ENCODE data around the gene LGALS4. TPM values are rescaled to one million over a fixed set of nuclear protein-coding genes. Genes with fewer than 3 reads are reported as not detected.

Gene LGALS4
- total RNA-seq, 1 donor from 2014 or later: 2.7 TPM

- DNase-seq (ENCODE audit: low spot score, unreplicated experiment): no peak
- Mint-ChIP-seq H3K27me3 (no peaks in the 10 kb centered on the region), H3K27ac (no peak overlapping the region), H3K9me3 (ENCODE audit: low read depth) (no peaks in the 10 kb centered on the region), H3K4me3 (ENCODE audit: low read depth) (no peak overlapping the region), H3K4me1 (ENCODE audit: low read depth) (peaks cover 8% of the 10 kb centered on the region), H3K36me3 (ENCODE audit: insufficient read depth) (no peaks in the 10 kb centered on the region)
- TF ChIP-seq, protein P1, sequence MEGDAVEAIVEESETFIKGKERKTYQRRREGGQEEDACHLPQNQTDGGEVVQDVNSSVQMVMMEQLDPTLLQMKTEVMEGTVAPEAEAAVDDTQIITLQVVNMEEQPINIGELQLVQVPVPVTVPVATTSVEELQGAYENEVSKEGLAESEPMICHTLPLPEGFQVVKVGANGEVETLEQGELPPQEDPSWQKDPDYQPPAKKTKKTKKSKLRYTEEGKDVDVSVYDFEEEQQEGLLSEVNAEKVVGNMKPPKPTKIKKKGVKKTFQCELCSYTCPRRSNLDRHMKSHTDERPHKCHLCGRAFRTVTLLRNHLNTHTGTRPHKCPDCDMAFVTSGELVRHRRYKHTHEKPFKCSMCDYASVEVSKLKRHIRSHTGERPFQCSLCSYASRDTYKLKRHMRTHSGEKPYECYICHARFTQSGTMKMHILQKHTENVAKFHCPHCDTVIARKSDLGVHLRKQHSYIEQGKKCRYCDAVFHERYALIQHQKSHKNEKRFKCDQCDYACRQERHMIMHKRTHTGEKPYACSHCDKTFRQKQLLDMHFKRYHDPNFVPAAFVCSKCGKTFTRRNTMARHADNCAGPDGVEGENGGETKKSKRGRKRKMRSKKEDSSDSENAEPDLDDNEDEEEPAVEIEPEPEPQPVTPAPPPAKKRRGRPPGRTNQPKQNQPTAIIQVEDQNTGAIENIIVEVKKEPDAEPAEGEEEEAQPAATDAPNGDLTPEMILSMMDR (IDR thresholded peaks at IDR 0.05; ENCODE audit: unreplicated experiment): no peak
These were observed 6.4 kb downstream of the LGALS4 start for GRCh38 chr19:38806371-38806770.

DNA sequence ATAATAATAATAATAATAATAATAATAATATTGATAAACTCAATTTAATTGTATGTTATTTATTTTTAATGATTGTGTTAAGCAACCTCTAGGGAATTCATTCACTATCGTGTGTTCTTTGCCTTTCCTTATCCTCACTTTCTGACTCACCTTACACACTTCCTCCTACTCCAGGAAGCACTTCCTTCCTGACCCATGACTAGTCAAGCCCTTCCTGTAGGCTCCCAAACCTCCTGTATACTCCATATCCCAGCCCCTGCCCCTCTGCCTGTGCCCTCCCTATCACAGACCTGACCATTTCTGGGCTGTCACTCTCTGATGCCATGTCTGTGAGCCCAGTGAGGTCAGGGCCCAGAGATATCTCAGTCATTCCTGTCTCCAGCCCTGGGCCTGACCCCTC, 7.6 kb downstream of the LGALS4 start:
- no peaks in the 10 kb centered on the region for H3K36me3 Mint-ChIP-seq (ENCODE audit: insufficient read depth)
- TF ChIP-seq, protein P1 (IDR thresholded peaks at IDR 0.05; ENCODE audit: unreplicated experiment): no peak
- peaks cover 8% of the 10 kb centered on the region for H3K4me1 Mint-ChIP-seq (ENCODE audit: low read depth)
- H3K9me3 Mint-ChIP-seq (ENCODE audit: low read depth): no peaks in the 10 kb centered on the region
- H3K27ac Mint-ChIP-seq: no peak overlapping the region
- H3K4me3 Mint-ChIP-seq (ENCODE audit: low read depth): no peak overlapping the region
- no peak for DNase-seq (ENCODE audit: low spot score, unreplicated experiment)
- H3K27me3 Mint-ChIP-seq: no peaks in the 10 kb centered on the region

DNA sequence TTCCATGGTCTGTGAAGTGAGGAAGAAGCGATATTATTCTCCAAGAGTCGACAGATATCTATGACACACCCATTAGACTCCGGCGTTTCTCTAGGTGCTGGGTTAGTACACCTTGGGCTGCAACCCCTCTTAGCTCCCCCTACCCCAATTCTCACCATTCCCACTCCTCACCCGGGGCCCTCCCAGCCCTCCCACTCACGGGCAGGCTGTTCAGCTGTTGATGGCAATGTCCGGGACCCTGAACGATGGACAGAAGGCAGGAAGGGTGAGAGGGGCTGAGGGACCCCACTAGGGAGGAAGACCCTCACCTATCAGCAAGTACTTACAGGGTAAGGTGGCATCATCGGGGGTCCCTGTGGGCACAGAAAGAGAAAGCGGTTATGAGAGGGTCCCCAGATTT, 9.2 kb downstream of the LGALS4 start:
- Mint-ChIP-seq H3K27me3 (no peaks in the 10 kb centered on the region), H3K4me3 (ENCODE audit: low read depth) (no peak overlapping the region), H3K27ac (no peak overlapping the region), H3K9me3 (ENCODE audit: low read depth) (no peaks in the 10 kb centered on the region), H3K36me3 (ENCODE audit: insufficient read depth) (no peaks in the 10 kb centered on the region), H3K4me1 (ENCODE audit: low read depth) (peaks cover 8% of the 10 kb centered on the region)
- DNase-seq (ENCODE audit: low spot score, unreplicated experiment): no peak
- TF ChIP-seq, protein P1 (IDR thresholded peaks at IDR 0.05; ENCODE audit: unreplicated experiment): no peak

- no peak for DNase-seq (ENCODE audit: low spot score, unreplicated experiment)
- H3K9me3 Mint-ChIP-seq (ENCODE audit: low read depth): no peaks in the 10 kb centered on the region
- TF ChIP-seq, protein P1 (IDR thresholded peaks at IDR 0.05; ENCODE audit: unreplicated experiment): no peak
- no peak overlapping the region for H3K27ac Mint-ChIP-seq
- no peaks in the 10 kb centered on the region for H3K4me1 Mint-ChIP-seq (ENCODE audit: low read depth)
- H3K36me3 Mint-ChIP-seq (ENCODE audit: insufficient read depth): no peaks in the 10 kb centered on the region
- no peaks in the 10 kb centered on the region for H3K27me3 Mint-ChIP-seq
- H3K4me3 Mint-ChIP-seq (ENCODE audit: low read depth): no peak overlapping the region
These were observed 11.2 kb downstream of the LGALS4 start for GRCh38 chr19:38801359-38802095.

DNA sequence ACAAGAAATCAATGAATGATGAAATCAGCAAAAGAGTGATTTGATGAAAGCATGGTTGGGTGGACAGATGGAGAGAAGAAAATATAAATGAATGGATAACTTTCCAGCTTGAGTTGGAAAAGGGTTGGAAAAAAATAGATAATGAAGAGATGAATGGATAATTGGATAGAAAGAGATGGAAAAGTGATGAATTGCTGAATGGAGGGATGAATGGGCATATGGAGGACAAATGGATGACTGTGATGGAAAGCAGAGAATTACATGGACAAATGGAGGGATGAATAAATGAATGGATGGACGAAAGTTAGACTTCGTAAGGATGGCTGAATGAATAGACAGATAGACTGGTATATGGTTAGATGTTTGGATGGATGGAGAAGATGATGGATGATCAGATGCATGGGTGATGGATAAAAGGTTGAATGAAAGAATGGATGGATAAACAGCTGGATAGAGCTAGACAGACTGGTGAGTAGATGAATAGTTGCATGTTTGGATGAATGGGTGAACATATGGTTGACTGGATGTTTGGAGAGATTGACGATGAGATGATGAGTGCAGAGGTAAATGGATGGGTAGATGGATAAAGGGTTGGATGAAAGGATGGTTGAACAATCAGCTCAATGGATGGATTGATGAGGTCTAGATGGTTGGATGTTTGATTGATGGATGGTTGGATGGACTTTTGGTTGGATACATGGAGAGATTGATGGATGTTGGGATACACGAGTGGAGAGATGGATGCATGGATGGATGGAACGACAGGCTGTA, 12.0 kb downstream of the LGALS4 start:
- Mint-ChIP-seq H3K4me3 (ENCODE audit: low read depth) (no peak overlapping the region), H3K36me3 (ENCODE audit: insufficient read depth) (no peaks in the 10 kb centered on the region), H3K27me3 (no peaks in the 10 kb centered on the region), H3K9me3 (ENCODE audit: low read depth) (no peaks in the 10 kb centered on the region), H3K27ac (no peak overlapping the region), H3K4me1 (ENCODE audit: low read depth) (no peaks in the 10 kb centered on the region)
- TF ChIP-seq, protein P1 (IDR thresholded peaks at IDR 0.05; ENCODE audit: unreplicated experiment): no peak
- no peak for DNase-seq (ENCODE audit: low spot score, unreplicated experiment)

Measured in progenitor cell of endocrine pancreas (in vitro differentiated cells).